Nephron progenitor cell (in vitro differentiated cells): ENCODE measurements around the gene PLCB2.

Source experiments
- DNase-seq: peaks from one replicate; pipeline ENCODE4 v3.0.0; 2021
- H3K27ac Mint-ChIP-seq: 2 replicates; pipeline ENCODE4 v1.8.0; 2021; ENCODE audit warnings: mild to moderate bottlenecking, moderate library complexity, mixed read lengths
- H3K27me3 Mint-ChIP-seq: 2 replicates; pipeline ENCODE4 v1.8.0; 2021; ENCODE audit warnings: mild to moderate bottlenecking, low read depth, mixed read lengths; ENCODE audit not compliant: poor library complexity
- H3K36me3 Mint-ChIP-seq: 2 replicates; pipeline ENCODE4 v1.8.0; 2021; ENCODE audit warnings: low read depth, mixed read lengths
- H3K4me1 Mint-ChIP-seq: 2 replicates; pipeline ENCODE4 v1.8.0; 2021; ENCODE audit warnings: mixed read lengths
- H3K4me3 Mint-ChIP-seq: 2 replicates; pipeline ENCODE4 v1.8.0; 2021; ENCODE audit warnings: mild to moderate bottlenecking, moderate library complexity, mixed read lengths
- H3K9me3 Mint-ChIP-seq: 2 replicates; pipeline ENCODE4 v1.8.0; 2021; ENCODE audit warnings: mild to moderate bottlenecking, moderate library complexity, mixed read lengths
- CTCF ChIP-seq: fragments of 200-600 bp; sonication (generic); IDR thresholded peaks from 2 replicates; pipeline ENCODE4 v1.5.0; 2021; ENCODE audit warnings: antibody characterized with exemption

PLCB2 gene

GRCh38 chr15:40295877-40296560 is 11.7 kb downstream of the PLCB2 start:
- Mint-ChIP-seq H3K27me3 (peaks cover 55% of the 10 kb centered on the region), H3K27ac (no peak overlapping the region), H3K36me3 (peaks cover 8% of the 10 kb centered on the region), H3K4me3 (no peak overlapping the region), H3K4me1 (peaks cover 29% of the 10 kb centered on the region), H3K9me3 (peaks cover 19% of the 10 kb centered on the region)
- no peak for TF ChIP-seq CTCF
- DNase-seq: no peak

GRCh38 chr15:40295297-40295696 is 12.4 kb downstream of the PLCB2 start:
- H3K9me3 Mint-ChIP-seq: peaks cover 14% of the 10 kb centered on the region
- DNase-seq: no peak

GRCh38 chr15:40293905-40294895 is 13.5 kb downstream of the PLCB2 start:
- no peak for DNase-seq
- no peak for TF ChIP-seq CTCF
- Mint-ChIP-seq H3K4me1 (peaks cover 34% of the 10 kb centered on the region), H3K9me3 (peaks cover 4% of the 10 kb centered on the region), H3K27ac (no peak overlapping the region), H3K4me3 (no peak overlapping the region), H3K36me3 (peaks cover 2% of the 10 kb centered on the region), H3K27me3 (peaks cover 70% of the 10 kb centered on the region)

More at GRCh38 chr15:40295297-40295696, 12.4 kb downstream of the PLCB2 start:
- H3K27ac Mint-ChIP-seq: no peak overlapping the region
- peaks cover 33% of the 10 kb centered on the region for H3K4me1 Mint-ChIP-seq
- TF ChIP-seq CTCF: no peak
- peaks cover 8% of the 10 kb centered on the region for H3K36me3 Mint-ChIP-seq
- H3K4me3 Mint-ChIP-seq: no peak overlapping the region
- H3K27me3 Mint-ChIP-seq: peaks cover 59% of the 10 kb centered on the region

GRCh38 chr15:40293006-40293405 is 14.7 kb downstream of the PLCB2 start:
- peaks cover 79% of the 10 kb centered on the region for H3K27me3 Mint-ChIP-seq
- H3K4me1 Mint-ChIP-seq: peaks cover 37% of the 10 kb centered on the region
- no peak for DNase-seq
- H3K27ac Mint-ChIP-seq: no peak overlapping the region
- no peaks in the 10 kb centered on the region for H3K9me3 Mint-ChIP-seq
- no peak overlapping the region for H3K4me3 Mint-ChIP-seq
- no peaks in the 10 kb centered on the region for H3K36me3 Mint-ChIP-seq
- TF ChIP-seq CTCF: no peak

GRCh38 chr15:40292246-40292645 is 15.5 kb downstream of the PLCB2 start:
- Mint-ChIP-seq H3K4me3 (no peak overlapping the region), H3K4me1 (peaks cover 39% of the 10 kb centered on the region), H3K27ac (no peak overlapping the region), H3K9me3 (no peaks in the 10 kb centered on the region), H3K36me3 (no peaks in the 10 kb centered on the region), H3K27me3 (peaks cover 85% of the 10 kb centered on the region)
- no peak for DNase-seq
- TF ChIP-seq CTCF: no peak
